Measurements from ENCODE around the gene PXT1. TPM values are rescaled to one million over a fixed set of nuclear protein-coding genes. Genes with fewer than 3 reads are reported as not detected.

PXT1 gene
- total RNA-seq, 2 experiments from 2014 or later = 0.17 to 0.40 TPM

GRCh38 chr6:36383606-36384005 lies 59.0 kb downstream of the PXT1 start:
- Mint-ChIP-seq H3K36me3 (ENCODE audit: low read depth) (peaks cover 23% of the 10 kb centered on the region), H3K27ac (no peak overlapping the region), H3K4me1 (peaks cover 52% of the 10 kb centered on the region), H3K27me3 (peaks cover 15% of the 10 kb centered on the region), H3K9me3 (no peaks in the 10 kb centered on the region), H3K4me3 (no peak overlapping the region)
- CTCF ChIA-PET = interaction anchor here (1.0 to 1.2 kb wide), 3 partner anchors 9 to 23 kb away, joined by 3 to 4 read pairs (median 3); no protein-coding TSS in a partner anchor
- DNase-seq = no peak
- POLR2A ChIA-PET = no interaction called here

GRCh38 chr6:36382976-36383375 lies 59.7 kb downstream of the PXT1 start:
- H3K4me1 Mint-ChIP-seq = peaks cover 47% of the 10 kb centered on the region
- POLR2A ChIA-PET = no interaction called here
- H3K27me3 Mint-ChIP-seq = peaks cover 8% of the 10 kb centered on the region
- no peak for DNase-seq
- CTCF ChIA-PET = interaction anchor here (1.2 kb wide), 1 partner anchor 22 kb away, joined by 4 read pairs; no protein-coding TSS in a partner anchor
- H3K4me3 Mint-ChIP-seq = no peak overlapping the region
- H3K27ac Mint-ChIP-seq = peak overlapping the region; percentile 60
- peaks cover 24% of the 10 kb centered on the region for H3K36me3 Mint-ChIP-seq (ENCODE audit: low read depth)
- no peaks in the 10 kb centered on the region for H3K9me3 Mint-ChIP-seq

- Mint-ChIP-seq H3K27ac (no peak overlapping the region), H3K4me1 (peaks cover 38% of the 10 kb centered on the region), H3K4me3 (no peak overlapping the region), H3K27me3 (no peaks in the 10 kb centered on the region), H3K9me3 (no peaks in the 10 kb centered on the region), H3K36me3 (ENCODE audit: low read depth) (peaks cover 28% of the 10 kb centered on the region)
- POLR2A ChIA-PET = no interaction called here
- DNase-seq = no peak
- CTCF ChIA-PET = interaction anchor here (1.5 kb wide), 1 partner anchor 17 kb away, joined by 5 read pairs; no protein-coding TSS in a partner anchor
These were observed 60.9 kb downstream of the PXT1 start for GRCh38 chr6:36381502-36382389.

GRCh38 chr6:36380166-36380565 lies 62.5 kb downstream of the PXT1 start:
- peaks cover 26% of the 10 kb centered on the region for H3K4me1 Mint-ChIP-seq
- no peak for DNase-seq
- H3K9me3 Mint-ChIP-seq = no peaks in the 10 kb centered on the region
- no peak overlapping the region for H3K27ac Mint-ChIP-seq
- CTCF ChIA-PET = interaction anchor here (0.6 to 1.5 kb wide), 3 partner anchors 15 to 352 kb away, joined by 3 to 5 read pairs (median 4); partner anchors contain the start of gene MAPK14
- peaks cover 26% of the 10 kb centered on the region for H3K36me3 Mint-ChIP-seq (ENCODE audit: low read depth)
- H3K27me3 Mint-ChIP-seq = no peaks in the 10 kb centered on the region
- POLR2A ChIA-PET = no interaction called here
- no peak overlapping the region for H3K4me3 Mint-ChIP-seq

GRCh38 chr6:36378936-36379335 lies 63.7 kb downstream of the PXT1 start:
- POLR2A ChIA-PET = no interaction called here
- Mint-ChIP-seq H3K27me3 (no peaks in the 10 kb centered on the region), H3K4me1 (peaks cover 18% of the 10 kb centered on the region), H3K9me3 (no peaks in the 10 kb centered on the region), H3K4me3 (no peak overlapping the region), H3K27ac (no peak overlapping the region), H3K36me3 (ENCODE audit: low read depth) (peaks cover 26% of the 10 kb centered on the region)
- DNase-seq = no peak
- CTCF ChIA-PET = no interaction called here

- POLR2A ChIA-PET = no interaction called here
- CTCF ChIA-PET = no interaction called here
- Mint-ChIP-seq H3K4me3 (no peak overlapping the region), H3K4me1 (peaks cover 13% of the 10 kb centered on the region), H3K27ac (no peak overlapping the region), H3K9me3 (no peaks in the 10 kb centered on the region), H3K27me3 (no peaks in the 10 kb centered on the region), H3K36me3 (ENCODE audit: low read depth) (peaks cover 21% of the 10 kb centered on the region)
- DNase-seq = no peak
These were observed 64.3 kb downstream of the PXT1 start for GRCh38 chr6:36378243-36378920.

GRCh38 chr6:36377594-36377993 lies 65.1 kb downstream of the PXT1 start:
- Mint-ChIP-seq H3K4me1 (peaks cover 8% of the 10 kb centered on the region), H3K36me3 (ENCODE audit: low read depth) (peaks cover 19% of the 10 kb centered on the region), H3K4me3 (no peak overlapping the region), H3K27ac (no peak overlapping the region), H3K27me3 (no peaks in the 10 kb centered on the region), H3K9me3 (no peaks in the 10 kb centered on the region)
- ChIA-PET CTCF (no interaction called here), POLR2A (no interaction called here)
- no peak for DNase-seq

- H3K9me3 Mint-ChIP-seq = no peaks in the 10 kb centered on the region
- peaks cover 26% of the 10 kb centered on the region for H3K36me3 Mint-ChIP-seq (ENCODE audit: low read depth)
These were observed 65.9 kb downstream of the PXT1 start for GRCh38 chr6:36376742-36377141.

GRCh38 chr6:36376183-36376582 lies 66.5 kb downstream of the PXT1 start:
- DNase-seq = no peak
- Mint-ChIP-seq H3K4me1 (peaks cover 6% of the 10 kb centered on the region), H3K36me3 (ENCODE audit: low read depth) (peaks cover 24% of the 10 kb centered on the region), H3K4me3 (no peak overlapping the region), H3K27ac (no peak overlapping the region), H3K9me3 (no peaks in the 10 kb centered on the region), H3K27me3 (no peaks in the 10 kb centered on the region)
- CTCF ChIA-PET = interaction anchor here (0.7 kb wide), 1 partner anchor 357 kb away, joined by 5 read pairs; no protein-coding TSS in a partner anchor
- POLR2A ChIA-PET = no interaction called here

More at GRCh38 chr6:36376742-36377141, 65.9 kb downstream of the PXT1 start:
- H3K27me3 Mint-ChIP-seq = no peaks in the 10 kb centered on the region
- DNase-seq = no peak
- H3K4me3 Mint-ChIP-seq = no peak overlapping the region
- ChIA-PET POLR2A (no interaction called here), CTCF (interaction anchor here (0.7 kb wide), 1 partner anchor 358 kb away, joined by 5 read pairs; no protein-coding TSS in a partner anchor)
- H3K4me1 Mint-ChIP-seq = peaks cover 6% of the 10 kb centered on the region
- no peak overlapping the region for H3K27ac Mint-ChIP-seq

- no peak overlapping the region for H3K4me3 Mint-ChIP-seq
- ChIA-PET CTCF (no interaction called here), POLR2A (no interaction called here)
- no peak for DNase-seq
- H3K4me1 Mint-ChIP-seq = peaks cover 6% of the 10 kb centered on the region
- no peaks in the 10 kb centered on the region for H3K9me3 Mint-ChIP-seq
- H3K27ac Mint-ChIP-seq = no peak overlapping the region
- H3K27me3 Mint-ChIP-seq = no peaks in the 10 kb centered on the region
- peaks cover 24% of the 10 kb centered on the region for H3K36me3 Mint-ChIP-seq (ENCODE audit: low read depth)
These were observed 67.0 kb downstream of the PXT1 start for GRCh38 chr6:36375644-36376155.

GRCh38 chr6:36374972-36375371 lies 67.7 kb downstream of the PXT1 start:
- no peak for DNase-seq
- H3K9me3 Mint-ChIP-seq = no peaks in the 10 kb centered on the region
- no peaks in the 10 kb centered on the region for H3K27me3 Mint-ChIP-seq
- CTCF ChIA-PET = interaction anchor here (1.3 kb wide), 1 partner anchor 9 kb away, joined by 3 read pairs; no protein-coding TSS in a partner anchor
- H3K36me3 Mint-ChIP-seq (ENCODE audit: low read depth) = peaks cover 26% of the 10 kb centered on the region
- no peak overlapping the region for H3K27ac Mint-ChIP-seq
- POLR2A ChIA-PET = no interaction called here
- peaks cover 6% of the 10 kb centered on the region for H3K4me1 Mint-ChIP-seq
- no peak overlapping the region for H3K4me3 Mint-ChIP-seq

GRCh38 chr6:36374194-36374593 lies 68.5 kb downstream of the PXT1 start:
- no peaks in the 10 kb centered on the region for H3K27me3 Mint-ChIP-seq
- H3K27ac Mint-ChIP-seq = no peak overlapping the region
- peaks cover 6% of the 10 kb centered on the region for H3K4me1 Mint-ChIP-seq
- no peak for DNase-seq
- ChIA-PET POLR2A (no interaction called here), CTCF (interaction anchor here (1.1 to 1.3 kb wide), 3 partner anchors 10 to 33 kb away, joined by 3 to 4 read pairs (median 3); no protein-coding TSS in a partner anchor)
- H3K4me3 Mint-ChIP-seq = no peak overlapping the region
- H3K9me3 Mint-ChIP-seq = no peaks in the 10 kb centered on the region
- peaks cover 26% of the 10 kb centered on the region for H3K36me3 Mint-ChIP-seq (ENCODE audit: low read depth)

Measured in activated CD4-positive, alpha-beta T cell treated with anti-CD3 and anti-CD28 coated beads, Interleukin-2, amount 10 ng/mL, durations not matched to agents 7 days and 5 days (primary cell).